HL-60 (cell line): ENCODE results near the gene PRELP.

ENCODE experiments used
- POLR2AphosphoS5 ChIP-seq: IDR thresholded peaks from 2 replicates; pipeline ENCODE4 v1.6.1; 2012; ENCODE audit warnings: low read depth
- REST ChIP-seq: IDR thresholded peaks from 2 replicates; pipeline ENCODE4 v1.6.1; 2012; ENCODE audit warnings: low read depth; ENCODE audit not compliant: insufficient replicate concordance
- TF ChIP-seq, protein P1 (sequence below): IDR thresholded peaks from one replicate; pipeline ENCODE4 v1.5.1; 2011; ENCODE audit warnings: low read length, control low read depth, inconsistent platforms; ENCODE audit not compliant: insufficient read depth

DNA sequence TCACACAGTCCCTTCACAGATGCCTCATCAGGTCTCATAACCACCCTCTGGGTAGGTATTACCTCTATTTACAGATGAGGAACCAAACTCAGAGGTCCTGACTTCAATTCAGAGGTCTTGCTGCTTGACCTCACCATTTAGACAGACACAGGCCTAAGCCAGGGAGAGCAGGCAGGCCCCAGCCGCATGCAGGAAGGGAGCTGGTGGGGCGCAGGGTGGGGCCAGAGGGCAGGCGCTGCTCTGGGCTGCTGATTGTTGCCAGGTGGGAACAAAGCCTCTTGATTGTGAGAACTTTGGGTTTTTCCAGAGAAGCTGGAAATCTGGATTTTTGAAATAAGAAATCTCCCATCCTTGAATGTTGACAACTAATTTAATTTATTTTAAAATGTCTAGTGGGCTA lies 19.9 kb upstream of the PRELP start:
- TF ChIP-seq, protein P1, sequence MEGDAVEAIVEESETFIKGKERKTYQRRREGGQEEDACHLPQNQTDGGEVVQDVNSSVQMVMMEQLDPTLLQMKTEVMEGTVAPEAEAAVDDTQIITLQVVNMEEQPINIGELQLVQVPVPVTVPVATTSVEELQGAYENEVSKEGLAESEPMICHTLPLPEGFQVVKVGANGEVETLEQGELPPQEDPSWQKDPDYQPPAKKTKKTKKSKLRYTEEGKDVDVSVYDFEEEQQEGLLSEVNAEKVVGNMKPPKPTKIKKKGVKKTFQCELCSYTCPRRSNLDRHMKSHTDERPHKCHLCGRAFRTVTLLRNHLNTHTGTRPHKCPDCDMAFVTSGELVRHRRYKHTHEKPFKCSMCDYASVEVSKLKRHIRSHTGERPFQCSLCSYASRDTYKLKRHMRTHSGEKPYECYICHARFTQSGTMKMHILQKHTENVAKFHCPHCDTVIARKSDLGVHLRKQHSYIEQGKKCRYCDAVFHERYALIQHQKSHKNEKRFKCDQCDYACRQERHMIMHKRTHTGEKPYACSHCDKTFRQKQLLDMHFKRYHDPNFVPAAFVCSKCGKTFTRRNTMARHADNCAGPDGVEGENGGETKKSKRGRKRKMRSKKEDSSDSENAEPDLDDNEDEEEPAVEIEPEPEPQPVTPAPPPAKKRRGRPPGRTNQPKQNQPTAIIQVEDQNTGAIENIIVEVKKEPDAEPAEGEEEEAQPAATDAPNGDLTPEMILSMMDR, result no peak
- TF ChIP-seq REST, result no peak
- TF ChIP-seq POLR2AphosphoS5, result no peak
